Activated naive CD4-positive, alpha-beta T cell treated with anti-CD3 and anti-CD28 coated beads, Interleukin-2, amount 50 U/mL, for 72 hours (primary cell): ENCODE measurements around the gene CLEC2L. TPM values are rescaled to one million over a fixed set of nuclear protein-coding genes. Genes with fewer than 3 reads are reported as not detected.
"Not testable (repeated sequence)": the region's sequence is repeated elsewhere in the genome, so short reads cannot be mapped to it uniquely, and the experiment has no call there.

Experiments
- ATAC-seq, 2 donors: fragments of 150-1000 bp; cut with Tn5 transposase; 2 replicates each; pipeline ENCODE4 v1.10.0; 2021; ENCODE audit warnings: mild to moderate bottlenecking in 2 of 2, moderate library complexity in 2 of 2
- DNase-seq, 2 donors: peaks; one replicate each; pipeline ENCODE4 v3.0.0; 2021 to 2022; ENCODE audit warnings: low spot score in 2 of 2
- H3K27ac Mint-ChIP-seq, 2 donors: one replicate each; pipeline ENCODE4 v1.8.0; 2022; ENCODE audit warnings: mild to moderate bottlenecking in 2 of 2, mixed read lengths in 2 of 2
- H3K36me3 Mint-ChIP-seq, 2 donors: one replicate each; pipeline ENCODE4 v1.8.0; 2022; ENCODE audit warnings: mixed read lengths in 2 of 2
- H3K9me3 Mint-ChIP-seq, 2 donors: one replicate each; pipeline ENCODE4 v1.8.0; 2022; ENCODE audit warnings: mixed read lengths in 2 of 2
- total RNA-seq, 2 donors: library from RNA; stranded (reverse); gene quantifications; one replicate each; pipeline ENCODE4 v1.2.3, GENCODE V29; 2022

The CLEC2L gene
- total RNA-seq, 2 donors from 2014 or later, result not detected

- DNase-seq, result no peak
- Mint-ChIP-seq H3K9me3 (no peaks in the 10 kb centered on the region), H3K27ac (no peak overlapping the region), H3K36me3 (no peaks in the 10 kb centered on the region)
- no peak for ATAC-seq
Measured at GRCh38 chr7:139540203-139540602, 16.7 kb downstream of the CLEC2L start.

- no peak for ATAC-seq
- Mint-ChIP-seq H3K9me3 (no peaks in the 10 kb centered on the region), H3K27ac (no peak overlapping the region), H3K36me3 (no peaks in the 10 kb centered on the region)
- DNase-seq, result no peak
Measured at GRCh38 chr7:139541600-139542307, 18.3 kb downstream of the CLEC2L start.

- no peaks in the 10 kb centered on the region for H3K36me3 Mint-ChIP-seq
- no peak overlapping the region for H3K27ac Mint-ChIP-seq
- ATAC-seq (no peak), DNase-seq (no peak)
- H3K9me3 Mint-ChIP-seq, result no peaks in the 10 kb centered on the region
Measured at GRCh38 chr7:139542308-139543151, 19.0 kb downstream of the CLEC2L start.

GRCh38 chr7:139543801-139544603 lies 20.5 kb downstream of the CLEC2L start:
- H3K36me3 Mint-ChIP-seq, result no peaks in the 10 kb centered on the region
- DNase-seq (no peak), ATAC-seq (no peak)
- no peaks in the 10 kb centered on the region for H3K9me3 Mint-ChIP-seq
- H3K27ac Mint-ChIP-seq, result no peak overlapping the region

- DNase-seq (no peak), ATAC-seq (no peak)
- Mint-ChIP-seq H3K36me3 (no peaks in the 10 kb centered on the region), H3K27ac (no peak overlapping the region), H3K9me3 (no peaks in the 10 kb centered on the region)
Measured at GRCh38 chr7:139544645-139545044, 21.2 kb downstream of the CLEC2L start.

- no peak overlapping the region for H3K27ac Mint-ChIP-seq
- H3K36me3 Mint-ChIP-seq, result no peaks in the 10 kb centered on the region
- DNase-seq (no peak), ATAC-seq (no peak)
- H3K9me3 Mint-ChIP-seq, result no peaks in the 10 kb centered on the region
Measured at GRCh38 chr7:139548302-139549028, 25.0 kb downstream of the CLEC2L start.

- DNase-seq, ATAC-seq, H3K36me3 Mint-ChIP-seq, H3K9me3 Mint-ChIP-seq, H3K27ac Mint-ChIP-seq: not testable (repeated sequence)
Measured at GRCh38 chr7:139553991-139554700, 30.7 kb downstream of the CLEC2L start.

- Mint-ChIP-seq H3K27ac (no peak overlapping the region), H3K9me3 (no peaks in the 10 kb centered on the region), H3K36me3 (no peaks in the 10 kb centered on the region)
- DNase-seq (no peak), ATAC-seq (no peak)
Measured at GRCh38 chr7:139557857-139558581, 34.5 kb downstream of the CLEC2L start.

- H3K9me3 Mint-ChIP-seq, result no peaks in the 10 kb centered on the region
- ATAC-seq, result no peak
- DNase-seq, result no peak
- H3K36me3 Mint-ChIP-seq, result no peaks in the 10 kb centered on the region
- no peak overlapping the region for H3K27ac Mint-ChIP-seq
Measured at GRCh38 chr7:139559364-139560105, 36.0 kb downstream of the CLEC2L start.

- ATAC-seq (no peak), DNase-seq (no peak)
- H3K27ac Mint-ChIP-seq, result no peak overlapping the region
- H3K36me3 Mint-ChIP-seq, result no peaks in the 10 kb centered on the region
- no peaks in the 10 kb centered on the region for H3K9me3 Mint-ChIP-seq
Measured at GRCh38 chr7:139560199-139560598, 36.7 kb downstream of the CLEC2L start.

- no peaks in the 10 kb centered on the region for H3K9me3 Mint-ChIP-seq
- no peak overlapping the region for H3K27ac Mint-ChIP-seq
- no peaks in the 10 kb centered on the region for H3K36me3 Mint-ChIP-seq
- no peak for ATAC-seq
- no peak for DNase-seq
Measured at GRCh38 chr7:139560678-139561077, 37.2 kb downstream of the CLEC2L start.

GRCh38 chr7:139562491-139562890 lies 39.0 kb downstream of the CLEC2L start:
- no peaks in the 10 kb centered on the region for H3K36me3 Mint-ChIP-seq
- no peaks in the 10 kb centered on the region for H3K9me3 Mint-ChIP-seq
- no peak overlapping the region for H3K27ac Mint-ChIP-seq
- ATAC-seq (no peak), DNase-seq (no peak)

GRCh38 chr7:139562961-139563565 lies 39.6 kb downstream of the CLEC2L start:
- no peak for ATAC-seq
- peak in 1 of 2 donors; percentile 37 for DNase-seq
- no peak overlapping the region for H3K27ac Mint-ChIP-seq
- H3K36me3 Mint-ChIP-seq, result peaks cover 0 to 3% of the 10 kb centered on the region in 2 donors
- H3K9me3 Mint-ChIP-seq, result no peaks in the 10 kb centered on the region

GRCh38 chr7:139563856-139564255 lies 40.4 kb downstream of the CLEC2L start:
- Mint-ChIP-seq H3K9me3 (no peaks in the 10 kb centered on the region), H3K27ac (no peak overlapping the region), H3K36me3 (peaks cover 0 to 7% of the 10 kb centered on the region in 2 donors)
- ATAC-seq (no peak), DNase-seq (peak in 1 of 2 donors; percentile 9)
